Activated CD4-positive, alpha-beta T cell treated with anti-CD3 and anti-CD28 coated beads, Interleukin-2, amount 50 U/mL, for 16 hours (primary cell): ENCODE measurements around the gene PLXNA2.

ENCODE experiments used
- DNase-seq: peaks from one replicate; pipeline ENCODE4 v3.0.0-alpha.2; 2020

PLXNA2 gene

DNA sequence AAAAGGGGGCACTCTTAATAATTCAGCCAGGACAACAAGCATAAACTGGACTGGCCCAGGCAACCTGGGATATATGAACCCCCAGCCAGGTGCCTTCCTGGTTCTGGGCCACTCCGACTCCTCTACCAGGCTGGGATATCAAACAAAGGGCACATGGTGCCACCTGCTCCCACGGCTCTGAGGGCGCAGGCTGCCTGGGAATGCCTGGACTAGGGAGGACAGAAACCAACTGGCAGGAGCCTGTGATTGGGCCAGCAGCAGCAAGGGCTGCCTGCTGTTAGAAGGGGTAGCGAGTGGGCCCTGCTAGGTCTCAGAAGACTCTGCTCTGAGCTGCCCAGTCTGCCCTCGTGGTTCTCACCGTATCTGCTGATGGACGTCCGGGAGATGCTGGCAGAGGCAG lies 210.0 kb downstream of the PLXNA2 start:
- no peak for DNase-seq

DNA sequence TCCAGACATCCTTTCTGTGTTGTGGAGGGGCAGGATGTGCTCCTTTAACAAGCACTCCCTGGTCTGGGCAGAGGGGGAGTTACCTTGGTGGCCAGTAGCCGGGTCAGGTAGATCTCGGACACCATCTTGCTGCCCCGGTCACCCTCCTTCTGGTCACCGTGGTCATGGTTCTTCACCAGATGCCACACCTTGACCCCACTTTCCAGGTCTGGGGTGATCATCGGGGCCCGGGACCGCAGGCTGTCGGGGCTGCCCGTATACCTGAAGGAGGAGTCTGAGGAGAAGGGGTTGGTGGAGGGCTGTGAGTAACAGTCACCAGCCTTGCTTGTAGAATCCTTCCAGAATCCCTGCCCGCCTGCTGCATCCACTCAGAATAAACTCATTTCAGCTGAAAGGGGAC lies 210.9 kb downstream of the PLXNA2 start:
- DNase-seq = no peak

DNA sequence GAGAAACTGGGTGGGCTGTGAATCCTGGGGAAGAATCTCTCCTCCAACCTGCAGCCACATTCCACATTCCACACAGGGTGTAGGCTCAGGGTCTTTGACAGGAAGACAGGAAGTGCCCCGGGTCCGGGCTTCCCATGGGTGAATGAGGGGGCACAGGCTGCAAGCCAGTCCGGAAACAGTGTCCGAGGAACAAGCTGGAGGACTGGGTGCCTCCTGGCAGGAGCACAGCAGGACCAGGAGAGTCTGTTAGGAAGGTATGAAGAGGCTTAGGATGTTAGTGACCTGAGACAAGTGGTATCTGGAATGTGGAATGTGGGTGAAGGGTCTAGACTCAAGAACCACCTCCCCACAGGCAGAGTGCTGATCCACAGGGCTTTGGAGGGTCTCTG lies 212.3 kb downstream of the PLXNA2 start:
- no peak for DNase-seq

DNA sequence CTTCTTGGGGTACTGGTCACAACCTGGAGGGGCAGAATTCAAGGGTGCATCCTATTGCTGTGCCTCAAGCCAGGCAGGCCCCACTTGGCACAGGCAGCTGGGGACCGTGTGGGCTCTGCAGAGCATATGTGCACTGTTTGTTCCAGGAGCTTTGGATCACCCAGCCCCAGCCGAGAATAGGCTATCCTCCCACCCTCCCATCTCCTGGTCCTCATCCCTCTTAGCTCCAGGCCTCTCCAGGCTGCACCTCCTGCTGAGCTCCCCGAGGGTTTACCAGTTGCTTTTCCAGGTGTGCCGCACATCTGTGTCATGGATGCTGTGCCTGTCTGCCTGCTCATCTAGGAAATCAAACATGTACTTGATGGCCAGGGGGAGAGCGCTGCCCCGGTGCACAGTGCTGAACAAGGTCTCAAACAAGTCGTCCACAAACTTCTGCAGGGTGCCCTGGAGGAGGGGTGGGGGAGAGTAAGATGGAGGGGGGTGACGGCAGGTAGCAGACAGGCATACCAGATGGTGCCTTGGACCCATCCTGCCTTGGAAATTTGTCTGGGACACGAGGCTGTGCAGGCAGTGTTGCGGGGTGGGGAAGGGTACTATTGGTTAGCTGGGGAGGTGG lies 212.8 kb downstream of the PLXNA2 start:
- DNase-seq = no peak

DNA sequence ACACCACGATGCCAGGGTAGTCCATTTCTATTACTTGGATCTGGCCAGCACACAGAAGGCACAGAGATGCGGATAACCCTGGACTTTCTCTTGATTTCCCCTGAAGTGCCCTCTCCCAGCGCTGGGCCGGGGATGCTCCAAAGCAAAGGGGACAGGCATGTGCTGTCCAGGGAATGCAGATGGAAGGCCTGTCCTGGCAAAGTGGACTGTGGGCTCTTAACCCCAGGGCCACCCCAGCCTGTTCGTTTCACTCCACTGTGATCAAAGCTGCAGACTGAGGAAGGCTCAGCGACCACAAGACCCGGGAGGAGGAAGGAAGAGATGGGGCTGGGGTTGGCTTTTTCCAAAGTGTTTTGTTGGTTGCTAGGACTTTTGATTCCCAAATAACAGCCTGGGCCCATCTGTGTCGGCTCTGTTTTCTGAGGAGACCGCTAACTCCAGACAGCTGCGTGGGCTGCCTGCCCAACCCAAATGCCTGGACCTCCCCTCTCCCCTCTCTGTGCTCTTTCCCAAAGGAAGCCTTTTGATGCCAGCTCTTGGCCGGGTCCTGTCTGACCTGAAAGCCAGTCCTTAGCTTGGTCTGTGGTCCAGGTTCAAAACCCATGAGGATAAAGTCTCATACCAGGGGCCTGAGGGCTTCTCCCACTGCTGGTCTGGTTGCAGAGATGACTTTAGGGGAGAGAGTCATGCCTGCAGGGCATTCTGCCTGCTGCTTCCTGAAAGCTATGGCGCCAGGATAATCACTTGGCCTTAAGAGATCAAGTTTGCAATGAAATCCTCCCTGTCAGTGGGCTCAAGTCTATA lies 213.7 kb downstream of the PLXNA2 start:
- DNase-seq = no peak

DNA sequence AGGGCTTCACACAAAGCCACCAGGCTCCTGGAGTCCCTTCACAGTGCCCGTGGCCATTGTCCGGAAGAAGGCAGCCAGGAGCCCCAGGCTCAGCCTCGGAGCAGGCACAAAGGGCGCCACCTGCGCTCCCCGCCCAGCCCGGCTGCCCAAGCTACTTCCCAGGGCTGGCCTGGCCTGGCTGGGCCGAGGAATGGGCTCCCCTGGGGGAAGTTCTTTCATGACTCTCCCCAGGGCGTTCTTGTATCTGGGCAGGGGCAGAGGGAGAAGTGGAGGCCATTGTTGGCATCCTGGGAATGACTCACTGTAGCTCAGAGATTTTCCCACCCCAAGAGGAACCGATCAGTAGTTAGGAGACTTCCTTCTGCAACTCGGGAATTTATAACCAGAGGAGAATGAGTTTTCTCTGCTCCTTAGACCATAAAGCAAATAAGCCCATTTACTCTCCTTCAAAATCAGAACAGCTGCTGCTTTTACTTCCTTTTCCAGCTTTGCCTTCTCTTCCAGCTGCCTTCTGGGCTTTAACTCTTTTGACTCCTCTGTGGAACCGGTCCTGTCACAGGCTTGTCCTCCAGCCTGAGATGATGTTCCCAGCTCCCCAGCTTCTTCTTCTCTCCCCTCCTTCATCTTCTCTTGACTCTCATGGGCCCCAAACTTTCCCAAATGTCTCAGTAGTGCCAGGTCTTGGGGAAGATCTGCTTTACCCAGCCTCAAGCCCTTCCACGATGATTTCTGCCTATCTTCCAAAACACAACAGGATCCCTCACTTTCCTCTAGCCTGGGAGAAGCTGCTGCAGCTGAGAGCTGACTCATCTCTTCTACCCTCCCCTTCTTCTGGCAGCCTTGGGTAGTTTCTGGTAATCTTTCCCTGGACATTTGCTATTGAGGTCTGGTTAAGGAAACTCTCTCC lies 214.6 kb downstream of the PLXNA2 start:
- DNase-seq = no peak

DNA sequence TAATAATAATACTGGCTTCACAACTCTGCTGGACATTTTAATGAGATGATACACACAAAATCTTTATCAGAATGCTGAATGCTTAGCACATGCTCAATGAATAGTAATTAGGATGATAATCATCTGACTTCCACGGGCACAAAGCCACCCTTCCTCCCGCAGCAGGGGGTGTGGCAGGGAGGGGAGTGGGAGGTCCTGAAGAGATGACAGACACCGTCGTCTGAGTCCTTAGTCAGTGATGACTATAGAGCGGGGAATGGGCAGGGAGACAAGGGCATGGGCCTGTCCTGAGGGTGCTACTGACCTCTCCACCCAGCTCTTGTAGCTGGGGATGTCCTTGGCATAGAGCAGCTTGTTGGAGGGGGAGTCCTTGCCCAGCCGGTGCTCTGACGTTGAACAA lies 215.7 kb downstream of the PLXNA2 start:
- DNase-seq = no peak

DNA sequence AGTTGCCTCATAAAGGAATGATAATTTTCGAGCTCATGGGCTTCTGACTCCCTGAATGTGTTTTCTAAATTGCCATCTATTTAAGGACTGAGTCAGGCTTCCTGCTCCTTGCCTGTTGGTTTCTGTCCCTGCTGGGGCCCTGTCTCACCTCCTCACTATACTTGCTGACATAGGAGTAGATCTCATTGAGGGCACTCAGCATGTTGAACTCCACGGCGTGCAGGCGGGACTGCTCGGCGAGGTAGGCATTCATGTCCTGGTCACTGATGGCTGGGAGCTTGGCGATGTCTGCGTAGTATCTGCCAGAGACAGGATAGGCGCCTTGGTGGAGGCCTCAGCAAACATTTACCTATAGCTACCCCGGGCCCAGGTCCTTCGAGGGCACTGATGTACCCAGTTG lies 216.3 kb downstream of the PLXNA2 start:
- DNase-seq = no peak

DNA sequence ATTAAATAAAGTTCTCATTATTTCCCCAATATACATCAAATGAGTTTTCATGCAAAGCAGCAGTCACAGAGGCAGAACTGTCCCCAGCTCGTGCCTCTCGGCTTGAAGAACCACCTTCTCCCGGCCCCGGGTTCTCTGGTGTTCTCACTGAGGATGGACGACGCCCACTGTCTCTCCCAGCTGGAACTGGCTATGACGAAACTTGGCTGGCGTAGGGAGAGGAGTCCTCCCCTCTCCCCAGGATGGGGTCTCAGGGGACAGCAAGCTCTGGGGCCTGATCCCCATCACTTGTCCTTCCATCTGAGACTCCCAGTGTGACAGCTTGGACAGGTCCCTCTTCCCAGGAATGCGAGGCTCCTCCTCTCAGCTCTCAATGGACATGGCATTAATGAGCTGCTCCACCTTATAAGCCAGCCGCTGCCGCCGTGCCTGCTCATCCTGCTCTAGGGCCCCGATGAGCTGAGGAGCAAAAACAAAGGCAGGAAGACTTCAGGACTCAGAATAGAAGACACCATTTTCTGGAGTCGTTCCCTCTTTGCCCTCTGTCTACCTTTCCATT lies 217.2 kb downstream of the PLXNA2 start:
- DNase-seq = no peak

DNA sequence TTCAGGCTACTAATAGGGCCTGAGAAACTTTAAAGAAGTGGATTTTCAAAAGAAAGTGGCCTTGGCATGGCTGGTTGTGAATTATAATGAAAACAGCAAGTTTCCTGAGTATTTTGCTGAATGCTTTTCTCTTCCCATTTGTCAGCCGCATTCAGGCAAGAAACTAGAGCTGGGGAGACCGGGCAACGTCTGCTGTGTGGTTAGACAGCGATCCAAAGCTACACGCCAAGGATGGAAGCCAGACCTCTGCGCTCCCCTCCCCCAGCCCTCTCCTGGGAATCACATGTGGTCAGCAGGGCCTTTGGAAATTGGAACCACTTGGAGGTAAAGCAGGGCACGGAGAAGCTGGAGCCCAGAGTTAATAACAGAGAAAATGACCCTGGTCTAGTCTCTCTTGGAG lies 219.2 kb downstream of the PLXNA2 start:
- DNase-seq = no peak

DNA sequence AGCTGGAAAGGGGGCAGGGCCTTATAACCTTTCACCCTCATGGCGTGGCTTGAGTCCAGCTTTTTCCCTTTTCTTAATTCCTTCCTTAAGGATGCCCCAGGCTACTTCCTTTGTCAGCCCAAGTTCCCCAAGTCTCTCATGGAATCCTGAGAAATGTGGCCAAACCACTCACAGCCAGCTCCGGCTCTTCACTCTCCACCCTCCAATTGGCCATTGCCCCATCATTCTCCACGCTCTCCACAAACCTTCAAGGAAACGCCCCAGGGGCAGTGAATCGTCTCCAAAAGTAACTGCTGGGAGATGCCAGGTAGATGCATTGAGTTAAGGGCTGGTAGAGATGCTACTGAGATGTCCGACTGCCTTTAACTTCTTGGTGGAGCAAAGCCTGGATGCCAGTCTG lies 219.8 kb downstream of the PLXNA2 start:
- no peak for DNase-seq

DNA sequence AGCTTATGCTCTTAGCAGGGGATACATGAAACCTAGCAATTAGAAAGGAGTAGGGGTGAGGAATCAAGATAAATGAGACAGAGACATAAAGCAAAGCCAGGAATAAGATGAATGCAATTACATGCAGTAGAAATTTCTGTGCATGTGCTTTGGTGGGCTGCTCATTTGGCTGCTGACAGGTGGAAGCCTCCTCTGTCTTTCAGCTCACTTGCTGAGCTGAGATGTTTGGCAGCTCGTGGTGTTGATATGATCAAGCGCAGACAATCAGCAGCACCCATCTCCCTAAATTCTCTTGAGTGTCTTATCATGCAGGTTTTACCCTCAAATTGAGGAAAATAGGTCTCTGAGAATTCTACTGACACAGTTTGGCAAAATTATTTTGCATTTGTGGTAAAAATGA lies 224.9 kb downstream of the PLXNA2 start:
- DNase-seq = no peak

DNA sequence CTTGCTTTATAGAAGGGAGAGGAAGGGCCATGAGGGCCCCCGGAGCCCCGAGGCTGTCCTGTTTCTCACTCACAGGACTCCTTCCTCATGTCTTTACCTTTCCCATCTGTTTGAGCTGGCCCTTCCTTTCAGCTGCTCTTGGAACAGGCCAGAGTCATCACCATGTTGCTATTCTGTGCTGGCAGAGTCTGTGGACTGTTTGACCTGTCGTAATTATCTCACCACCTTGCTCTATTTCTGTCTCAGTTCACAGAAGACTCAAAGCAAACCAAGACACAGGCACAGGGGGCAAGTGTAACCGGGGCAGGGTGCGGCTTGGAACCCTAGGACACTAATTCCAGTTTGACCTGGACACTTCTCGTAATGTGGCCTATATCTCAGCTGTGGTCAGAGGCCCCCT lies 228.9 kb downstream of the PLXNA2 start:
- DNase-seq = no peak

DNA sequence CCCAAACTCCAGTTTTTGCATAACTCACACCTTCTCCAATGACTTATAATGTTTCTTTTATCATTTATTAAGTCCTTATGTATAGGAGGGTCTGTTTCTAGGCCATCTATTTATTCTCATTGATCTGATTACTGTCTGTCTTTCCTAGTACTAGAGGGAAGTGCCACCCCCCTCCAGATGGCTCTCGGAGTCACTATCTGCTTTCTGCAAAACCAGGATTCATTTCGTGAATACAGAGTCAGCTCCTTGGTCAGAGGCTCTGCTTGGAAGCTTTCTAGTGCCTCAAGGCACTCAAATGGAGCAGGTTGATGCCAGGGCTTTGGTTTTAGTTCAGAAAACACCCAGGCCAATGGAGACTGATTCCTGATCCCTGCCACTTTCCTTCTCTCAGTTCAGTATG lies 231.0 kb downstream of the PLXNA2 start:
- no peak for DNase-seq

DNA sequence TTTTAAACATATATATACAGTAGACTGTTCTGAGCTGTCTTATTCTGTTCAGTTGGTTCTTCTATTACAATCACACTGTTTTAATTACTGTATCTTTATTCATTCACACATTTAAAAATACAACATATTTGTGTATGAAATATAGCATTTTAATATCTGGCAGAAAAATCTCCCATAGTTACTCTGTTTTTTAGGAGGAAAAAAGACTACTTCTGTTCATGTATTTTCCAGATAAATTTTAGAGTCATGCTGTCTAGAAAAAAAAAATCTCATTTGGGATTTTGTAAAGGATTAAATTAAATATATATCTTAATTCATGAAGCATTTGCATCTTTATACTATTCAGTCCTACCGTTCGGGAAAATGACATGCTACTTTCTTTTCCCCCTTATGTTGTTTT lies 231.5 kb downstream of the PLXNA2 start:
- no peak for DNase-seq

DNA sequence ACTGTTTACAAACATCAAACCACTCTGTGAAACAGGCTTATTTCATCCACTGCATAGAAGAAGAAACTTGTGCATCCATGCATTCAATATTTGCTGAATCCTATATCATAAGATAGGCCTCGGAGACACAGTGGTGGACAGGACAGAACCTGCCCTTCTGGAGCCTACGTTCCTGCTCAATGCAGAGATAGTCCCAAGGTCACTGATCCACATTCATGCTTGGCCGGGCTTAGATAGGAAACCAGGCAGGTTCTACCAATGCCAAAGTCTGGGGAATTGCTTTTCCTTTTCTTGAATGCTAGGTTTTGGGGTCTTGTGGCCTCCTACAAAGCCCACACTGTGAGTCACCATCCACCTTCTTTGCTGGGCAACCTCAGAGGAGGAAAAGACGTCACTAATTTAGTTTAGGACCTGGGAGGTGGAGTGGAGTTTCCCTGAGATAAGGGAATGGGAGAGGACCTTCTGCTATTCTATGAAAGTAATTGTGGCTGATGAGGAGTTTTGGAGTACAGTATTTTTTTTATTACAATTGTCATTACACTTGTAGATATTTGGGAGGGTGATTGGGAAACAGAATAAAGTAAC lies 233.6 kb downstream of the PLXNA2 start:
- no peak for DNase-seq

DNA sequence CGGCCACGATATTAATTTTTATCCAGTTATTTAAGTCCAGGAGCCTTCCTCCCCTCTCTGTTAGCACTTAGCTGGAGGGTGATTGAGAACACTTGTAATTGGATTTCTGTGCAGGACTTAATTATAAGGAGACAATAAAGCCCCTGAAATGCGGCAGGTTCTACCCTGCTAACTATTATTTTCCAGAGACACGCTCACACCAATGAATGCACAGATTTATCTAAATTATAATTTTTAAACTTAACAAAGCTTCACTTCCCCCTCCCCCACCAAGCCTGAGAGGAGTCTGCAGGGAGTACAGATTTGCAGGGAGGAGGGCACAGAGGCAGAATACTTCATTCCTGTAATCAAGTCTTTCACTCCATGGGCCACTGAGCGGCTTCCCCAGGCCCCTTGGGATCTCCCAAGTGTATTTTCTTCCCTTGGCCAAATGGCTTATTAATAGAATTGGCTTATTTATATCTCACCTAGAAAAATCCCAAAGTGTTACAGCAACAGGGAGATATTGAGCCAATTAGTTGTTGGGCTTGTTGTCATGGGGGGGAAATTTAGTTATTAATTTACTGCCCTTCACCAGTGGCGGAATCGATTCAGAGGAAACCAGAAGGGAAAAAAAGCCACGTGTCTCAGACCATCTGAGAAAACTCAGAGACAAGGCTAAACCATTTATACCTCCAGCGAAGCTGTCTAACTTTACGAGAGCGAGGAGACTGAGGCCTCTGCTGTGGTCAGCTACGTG lies 234.3 kb downstream of the PLXNA2 start:
- DNase-seq = no peak

DNA sequence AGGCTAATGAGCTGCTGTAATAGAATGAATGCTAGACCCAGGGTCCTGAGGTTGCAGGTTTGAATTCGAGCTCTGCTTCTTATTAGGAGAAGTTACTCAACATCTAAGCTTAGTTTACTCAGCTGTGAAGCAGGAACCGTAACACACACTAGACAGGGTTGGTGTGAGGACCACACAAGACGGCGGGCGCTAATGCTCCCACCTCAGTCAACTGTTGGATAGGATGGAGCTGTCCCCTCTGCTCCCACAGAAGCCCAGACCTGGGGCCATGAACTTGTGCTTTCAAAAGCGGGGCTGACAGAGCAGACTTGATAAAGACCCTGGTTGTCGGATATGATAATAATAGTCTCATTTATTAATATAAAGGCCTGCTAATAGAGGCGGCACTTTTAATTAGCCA lies 234.9 kb downstream of the PLXNA2 start:
- DNase-seq = no peak

DNA sequence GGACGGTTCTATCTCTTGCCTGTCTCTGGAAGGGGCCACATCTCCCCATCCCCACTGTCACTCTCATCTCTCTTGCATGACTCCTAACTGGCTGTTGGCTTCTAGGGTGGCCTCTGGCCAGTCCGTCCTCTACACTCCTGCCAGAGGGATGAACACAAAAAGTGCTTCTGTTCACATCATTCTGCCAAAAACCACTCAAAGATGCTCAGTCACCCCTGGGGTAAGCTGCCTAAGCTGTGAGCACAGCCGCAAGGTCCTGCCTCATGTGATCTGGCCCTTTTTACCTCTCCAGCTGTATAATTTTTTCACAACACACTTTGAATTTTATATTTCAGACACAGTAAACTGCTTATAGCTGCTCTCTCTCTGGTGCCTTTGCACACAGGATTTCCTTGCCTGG lies 235.7 kb downstream of the PLXNA2 start:
- no peak for DNase-seq

DNA sequence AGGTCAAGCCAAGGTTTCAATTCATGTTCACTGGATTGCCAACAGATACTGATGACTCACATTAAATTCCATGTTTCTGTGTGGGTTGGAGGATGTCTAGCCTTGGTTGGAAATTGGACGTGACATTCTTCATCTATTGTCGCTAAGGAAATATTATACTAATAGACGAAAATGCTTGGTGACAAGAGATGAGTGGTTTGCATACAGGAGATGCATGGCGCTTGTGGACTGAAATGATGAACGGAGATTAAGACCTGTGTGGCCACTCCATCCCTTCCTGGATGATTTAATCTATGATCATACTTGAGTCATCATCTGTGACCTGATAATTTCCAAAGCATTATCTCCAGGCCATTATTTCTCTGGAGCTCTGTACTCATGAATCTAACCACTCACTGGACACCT lies 236.2 kb downstream of the PLXNA2 start:
- DNase-seq = no peak

DNA sequence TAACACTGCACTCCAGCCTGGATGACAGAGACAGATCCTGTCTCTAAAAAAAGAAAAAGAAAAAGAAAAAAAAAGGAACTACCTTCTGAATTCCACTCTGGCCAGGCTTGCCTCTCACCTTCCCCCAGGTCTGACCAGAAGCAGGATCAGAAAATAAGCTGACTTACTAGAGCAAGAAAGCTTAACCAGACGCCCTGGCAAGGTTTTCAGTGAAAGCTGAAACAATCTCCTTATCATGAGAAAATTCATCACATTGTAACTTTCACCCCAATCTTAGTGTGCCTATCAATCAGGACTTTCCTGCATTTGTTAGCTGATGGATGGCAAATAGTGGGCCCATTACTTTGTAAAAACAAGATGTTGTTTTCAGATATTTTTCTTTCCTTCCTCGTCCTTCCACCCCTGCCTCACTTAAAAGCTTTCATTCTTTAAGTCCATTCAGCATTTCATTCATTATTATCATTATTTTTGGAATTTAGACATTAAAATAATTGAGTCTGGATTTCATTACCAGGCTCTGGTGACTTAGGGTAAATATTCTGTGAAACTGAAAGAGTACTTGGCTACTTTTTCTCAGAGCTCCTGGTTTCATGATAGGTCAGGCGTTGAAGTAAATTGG lies 236.8 kb downstream of the PLXNA2 start:
- DNase-seq = no peak
